Transverse colon (tissue), 4 donors: Measurements from ENCODE around the gene GPC5. TPM values are rescaled to one million over a fixed set of nuclear protein-coding genes. Genes with fewer than 3 reads are reported as not detected.
"Not testable (repeated sequence)": the region's sequence is repeated elsewhere in the genome, so short reads cannot be mapped to it uniquely, and the experiment has no call there.

Experiments
- DNase-seq: peaks from one replicate; pipeline ENCODE4 v3.0.0-alpha.2; 2019
- H3K27ac ChIP-seq, 4 donors: fragments of 200-600 bp; sonication (generic); 2 replicates each; pipeline ENCODE4 v1.5.1; 2016 to 2018; ENCODE audit warnings: inconsistent platforms in 4 of 4
- H3K27me3 ChIP-seq: fragments of 200-600 bp; sonication (generic); 2 replicates; pipeline ENCODE4 v1.5.1; 2017; ENCODE audit warnings: inconsistent platforms
- H3K36me3 ChIP-seq, 4 donors: fragments of 200-600 bp; sonication (generic); 2 replicates each; pipeline ENCODE4 v1.5.1; 2017 to 2019; ENCODE audit warnings: inconsistent platforms in 4 of 4
- H3K4me1 ChIP-seq, 4 donors: fragments of 200-600 bp; sonication (generic); 2 replicates each; pipeline ENCODE4 v1.5.1; 2017 to 2020; ENCODE audit warnings: inconsistent platforms in 4 of 4
- H3K4me3 ChIP-seq, 4 donors: fragments of 200-600 bp; sonication (generic); 1 replicate in 1 of 4; 2 replicates in 3 of 4; pipeline versions ENCODE4 v1.5.1 to v1.6.1; 2017 to 2019; ENCODE audit warnings: inconsistent platforms in 4 of 4
- H3K9me3 ChIP-seq, 2 donors: fragments of 200-600 bp; sonication (generic); 2 replicates each; pipeline ENCODE4 v1.5.1; 2017 to 2019; ENCODE audit warnings: inconsistent platforms in 2 of 2
- CTCF ChIP-seq, 5 experiments: fragments of 200-600 bp in 3 of 5; fragments of 450-650 bp in 2 of 5; sonication (generic) in 3 of 5; IDR thresholded peaks; 1 replicate in 2 of 5; 2 replicates in 3 of 5; pipeline ENCODE4 v1.5.1; 2016 to 2017; ENCODE audit warnings: antibody characterized with exemption in 5 of 5, inconsistent platforms in 3 of 5, mild to moderate bottlenecking in 2 of 5, moderate library complexity in 1 of 5
- EP300 ChIP-seq: sonication (generic); formaldehyde crosslinking; IDR thresholded peaks from one replicate; pipeline ENCODE4 v1.6.1; 2017; ENCODE audit warnings: antibody characterized with exemption, low read depth
- POLR2A ChIP-seq: fragments of 450-650 bp; IDR thresholded peaks from one replicate; pipeline ENCODE4 v1.6.1; 2016; ENCODE audit warnings: antibody characterized with exemption, mild to moderate bottlenecking, moderate library complexity
- POLR2AphosphoS5 ChIP-seq, 3 donors: sonication (generic); formaldehyde crosslinking; IDR thresholded peaks; one replicate each; pipeline ENCODE4 v1.6.1; 2016; ENCODE audit warnings: antibody characterized with exemption in 3 of 3
- WGBS, 2 donors: methylation state at CpG; one replicate each; pipeline ENCODE4 v1.1.5; 2018; ENCODE audit warnings: low coverage in 1 of 2; 5-methylcytosine and 5-hydroxymethylcytosine counted together
- in situ Hi-C, 4 donors: fragments of 200-750 bp; cut with MboI; loops; one replicate each; pipeline versions ENCODE4 v1.15.0 to v1.15.1; 2017; ENCODE audit warnings: low sequenced_read_pairs in 3 of 4, low pct_ligation_motif_present in 1 of 4, low pct_unique_long_range_greater_than_20kb in 1 of 4
- intact Hi-C: fragments of 100-400 bp; cut with DNase I; formaldehyde crosslinking; loops from one replicate; pipeline ENCODE4 v1.15.1; 2023; ENCODE audit warnings: low total_unique reads
- total RNA-seq, 4 donors: library from RNA; depleted of rRNA; stranded (reverse); fragments of >200 nt; gene quantifications; one replicate each; pipeline ENCODE4 v1.1.0, GENCODE V29; 2016

The GPC5 gene
- total RNA-seq, 4 donors from 2014 or later = 0.48 to 1.4 TPM; not detected in 2

DNA sequence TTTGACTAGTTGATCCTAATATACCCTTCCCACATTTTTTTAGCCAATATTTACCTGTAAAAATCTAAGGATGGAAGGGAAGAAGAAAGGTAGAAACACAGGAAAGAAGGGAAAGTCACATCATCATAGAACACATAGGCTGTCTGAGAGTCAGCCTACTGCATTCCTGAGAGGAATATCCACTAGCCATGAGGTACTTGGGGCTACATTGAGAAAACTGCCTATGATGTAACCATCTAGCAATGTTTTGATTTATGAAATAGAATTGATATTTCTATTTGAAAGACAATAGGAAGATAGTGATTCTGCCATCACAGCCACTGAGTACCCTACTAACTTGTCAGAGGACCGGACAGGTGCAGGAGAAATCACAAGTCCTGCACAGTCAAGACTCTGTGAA lies 873.8 kb downstream of the GPC5 start:
- TF ChIP-seq POLR2A (no peak), POLR2AphosphoS5 (IDR thresholded peaks at IDR 0.05) (no peak), CTCF (IDR thresholded peaks at IDR 0.05) (no peak), EP300 (no peak)
- DNase-seq = no peak
- no peaks in the 10 kb centered on the region for H3K9me3 ChIP-seq
- no peaks in the 10 kb centered on the region for H3K36me3 ChIP-seq
- in situ Hi-C loops (no loop called here), intact Hi-C loops (no loop called here)
- peaks cover 0 to 16% (median 0%) of the 10 kb centered on the region in 4 donors for H3K4me1 ChIP-seq
- no peak overlapping the region for H3K27ac ChIP-seq
- no peak overlapping the region for H3K4me3 ChIP-seq
- WGBS, 2 donors = 100% methylated on average over 1 of the region's 1 CpG; no CpG with 5 or more reads in 1 of the 2 donors
- H3K27me3 ChIP-seq = no peaks in the 10 kb centered on the region

GRCh38 chr13:92280986-92281385 lies 882.6 kb downstream of the GPC5 start:
- H3K4me1 ChIP-seq, DNase-seq, H3K4me3 ChIP-seq, H3K27ac ChIP-seq, H3K9me3 ChIP-seq, H3K36me3 ChIP-seq, H3K27me3 ChIP-seq, in situ Hi-C loops, intact Hi-C loops: not testable (repeated sequence)
- WGBS, 2 donors = 84% methylated on average over 7 of the region's 8 CpGs; no CpG with 5 or more reads in 1 of the 2 donors

DNA sequence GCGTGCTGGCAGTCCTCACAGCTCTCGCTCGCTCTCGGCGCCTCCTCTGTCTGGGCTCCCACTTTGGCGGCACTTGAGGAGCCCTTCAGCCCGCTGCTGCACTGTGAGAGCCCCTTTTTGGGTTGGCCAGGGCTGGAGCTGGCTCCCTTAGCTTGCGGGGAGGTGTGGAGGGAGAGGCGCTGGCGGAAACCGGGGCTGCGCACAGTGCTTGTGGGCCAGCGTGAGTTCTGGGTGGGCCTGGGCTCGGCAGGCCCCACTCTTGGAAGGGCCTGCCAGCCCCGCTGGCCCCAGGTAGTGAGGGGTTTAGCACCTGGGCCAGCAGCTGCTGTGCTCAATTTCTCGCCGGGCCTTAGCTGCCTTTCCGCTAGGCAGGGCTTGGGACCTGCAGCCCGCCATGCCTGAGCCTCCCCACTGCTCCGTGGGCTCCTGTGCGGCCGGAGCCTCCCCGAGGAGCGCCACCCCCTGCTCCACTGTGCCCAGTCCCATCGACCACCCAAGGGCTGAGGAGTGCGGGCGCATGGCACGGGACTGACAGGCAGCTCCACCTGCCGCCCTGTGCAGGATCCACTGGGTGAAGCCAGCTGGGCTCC lies 892.4 kb downstream of the GPC5 start:
- 92% methylated on average over 20 of the region's 29 CpGs; no CpG with 5 or more reads in 1 of the 2 donors for WGBS, 2 donors
- H3K36me3 ChIP-seq, H3K27me3 ChIP-seq, H3K4me3 ChIP-seq, in situ Hi-C loops, intact Hi-C loops, DNase-seq, H3K27ac ChIP-seq, H3K4me1 ChIP-seq, H3K9me3 ChIP-seq: not testable (repeated sequence)

DNA sequence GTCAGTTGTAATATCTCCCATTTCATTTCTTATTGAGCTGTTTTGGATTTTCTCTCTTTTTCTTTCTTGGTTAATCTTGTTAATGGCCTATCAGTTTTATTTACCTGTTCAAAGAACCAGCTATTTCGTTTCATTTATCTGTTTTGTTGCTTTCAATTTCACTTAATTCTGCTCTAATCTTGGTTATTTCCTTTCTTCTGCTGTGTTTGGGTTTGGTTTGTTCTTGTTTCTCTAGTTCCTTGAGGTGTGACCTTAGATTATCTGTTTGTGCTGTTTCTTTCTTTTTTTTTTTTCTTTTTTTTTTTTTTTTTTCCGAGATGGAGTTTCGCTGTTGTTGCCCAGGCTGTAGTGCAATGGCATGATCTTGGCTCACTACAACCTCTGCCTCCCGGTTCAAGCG lies 896.1 kb downstream of the GPC5 start:
- H3K27ac ChIP-seq, in situ Hi-C loops, H3K9me3 ChIP-seq, H3K27me3 ChIP-seq, H3K4me3 ChIP-seq, H3K36me3 ChIP-seq, H3K4me1 ChIP-seq, DNase-seq, intact Hi-C loops: not testable (repeated sequence)
- WGBS, 2 donors = 64 to 76% methylated on average over 2 to 5 of the region's 5 CpGs

- DNase-seq, H3K27me3 ChIP-seq, H3K36me3 ChIP-seq, H3K9me3 ChIP-seq, in situ Hi-C loops, H3K4me3 ChIP-seq, H3K4me1 ChIP-seq, H3K27ac ChIP-seq, intact Hi-C loops: not testable (repeated sequence)
- WGBS, 2 donors = 88% methylated on average over 3 of the region's 3 CpGs; no CpG with 5 or more reads in 1 of the 2 donors
These were observed 897.8 kb downstream of the GPC5 start for GRCh38 chr13:92296154-92296671.

DNA sequence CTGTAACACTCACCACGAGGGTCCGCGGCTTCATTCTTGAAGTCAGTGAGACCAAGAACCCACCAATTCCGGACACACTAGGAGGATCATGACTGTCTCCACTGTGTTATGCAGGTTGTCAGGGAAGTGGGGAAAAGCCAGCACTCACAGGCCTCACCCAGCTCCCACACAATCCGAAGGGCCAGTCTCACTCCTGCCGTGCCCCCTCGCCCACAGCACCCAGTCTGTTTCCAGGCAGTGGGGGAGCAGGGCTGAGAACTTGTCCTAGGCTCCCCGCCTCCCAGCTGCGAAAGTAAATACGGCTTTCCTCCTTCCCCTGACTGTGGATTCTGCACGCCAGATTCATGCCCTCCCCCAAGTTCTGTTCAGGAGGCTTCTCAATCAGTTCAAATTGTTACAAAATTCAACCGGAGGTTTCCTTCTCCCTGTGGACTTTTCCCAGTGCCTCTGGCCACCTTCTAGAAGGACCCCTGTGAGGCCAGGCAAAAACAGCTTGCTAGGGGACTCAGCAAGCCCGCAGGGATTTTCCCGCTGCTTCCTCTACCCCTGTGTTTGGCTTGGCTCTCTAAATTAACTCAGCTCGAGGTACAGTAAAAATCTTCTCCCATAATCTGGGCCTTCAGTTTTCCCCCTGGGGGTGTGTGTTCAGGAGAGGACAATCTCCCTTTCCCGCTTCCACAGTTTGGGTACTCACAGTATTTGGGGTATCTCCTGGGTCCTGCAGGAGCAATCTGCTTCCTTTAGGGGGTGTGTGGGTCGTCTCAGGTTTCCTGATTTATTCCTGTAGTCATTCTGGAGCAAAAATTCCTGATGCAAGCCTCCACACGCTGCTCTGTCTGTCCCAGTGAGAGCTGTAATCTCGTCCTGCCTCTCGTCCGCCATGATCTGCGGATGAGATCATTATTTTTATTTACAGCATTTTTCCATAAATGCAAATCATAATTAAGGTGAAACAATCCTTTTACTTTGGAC lies 899.8 kb downstream of the GPC5 start:
- 88 to 89% methylated on average over 6 to 22 of the region's 22 CpGs for WGBS, 2 donors

More for the DNA sequence above, 899.8 kb downstream of the GPC5 start:
- no peak for TF ChIP-seq POLR2A
- TF ChIP-seq POLR2AphosphoS5 (IDR thresholded peaks at IDR 0.05) = no peak
- TF ChIP-seq EP300 = no peak
- no peak for TF ChIP-seq CTCF (IDR thresholded peaks at IDR 0.05)
- in situ Hi-C loops = no loop called here
- Histone ChIP-seq H3K36me3 (no peaks in the 10 kb centered on the region), H3K4me1 (no peaks in the 10 kb centered on the region), H3K27me3 (no peaks in the 10 kb centered on the region), H3K4me3 (no peak overlapping the region), H3K27ac (no peak overlapping the region), H3K9me3 (no peaks in the 10 kb centered on the region)
- DNase-seq = no peak
- intact Hi-C loops = no loop called here
